ENCODE results near the gene ACTN4. TPM values are rescaled to one million over a fixed set of nuclear protein-coding genes. Genes with fewer than 3 reads are reported as not detected.

Gene ACTN4
- total and polyA plus RNA-seq, 11 donors = 100 to 307 (median 149) TPM

DNA sequence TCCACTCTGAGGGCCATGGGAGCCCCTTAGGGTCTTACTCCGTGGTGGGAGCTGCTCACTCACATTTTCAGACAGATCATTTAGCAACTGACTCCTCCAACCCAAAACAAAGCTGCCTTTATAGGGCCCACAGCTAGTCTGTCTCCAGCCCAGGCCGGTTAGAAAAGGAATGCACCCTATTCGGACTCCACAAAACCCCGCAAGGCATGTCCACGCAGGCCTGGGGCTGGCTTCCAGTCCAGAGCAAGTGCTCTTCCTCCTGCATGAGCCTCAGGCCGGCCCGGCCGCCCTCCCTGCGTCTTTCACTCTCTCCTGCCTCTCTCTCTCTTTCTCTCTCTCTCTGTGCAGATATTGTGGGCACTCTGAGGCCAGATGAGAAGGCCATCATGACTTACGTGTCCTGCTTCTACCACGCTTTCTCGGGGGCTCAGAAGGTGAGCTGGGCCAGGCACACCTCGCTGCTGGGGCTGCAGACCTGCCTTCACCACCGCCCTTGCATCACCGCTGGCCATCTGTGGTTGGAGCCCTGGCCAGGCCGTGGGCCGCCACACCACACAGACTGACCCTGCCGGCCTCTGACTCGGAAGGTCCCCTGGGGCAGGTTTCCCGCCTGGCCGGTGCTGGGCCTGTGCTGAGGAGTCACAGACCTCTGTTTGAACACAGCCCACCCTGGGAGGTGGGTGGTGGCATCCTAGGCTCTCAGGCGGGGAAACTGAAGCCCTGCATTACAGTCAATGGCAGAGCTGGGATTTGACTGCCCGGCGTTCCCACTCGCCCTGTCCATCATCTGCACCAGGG is 63.7 kb downstream of the ACTN4 start:
- Histone ChIP-seq H3K4me3 (no peak overlapping the region), H3K4me1 (peaks cover 53 to 100% (median 88%) of the 10 kb centered on the region in 12 donors), H3K27ac (peak overlapping the region; percentile 55 to 98 (median 84)), H3K9me3 (no peaks in the 10 kb centered on the region), H3K27me3 (no peaks in the 10 kb centered on the region), H3K36me3 (peaks cover 0 to 100% (median 94%) of the 10 kb centered on the region in 9 donors)
- ATAC-seq (peak in 2 of 4 donors; percentile 2 to 5), DNase-seq (peak in 3 of 5 donors; percentile 72 to 79 (median 72))
- WGBS, 4 donors = 51 to 61% (median 56%) methylated on average over 15 to 25 of the region's 25 CpGs
- intact Hi-C loops (cut with DNase I) = loop anchor here in 2 of 10 donors (5.0 kb wide), 2 partner anchors 59 to 64 kb away; partner anchors contain the start of gene ACTN4 (in 1 of the 2)
- TF ChIP-seq POLR2A (IDR thresholded peaks at IDR 0.05) (no peak), CTCF (IDR thresholded peaks at IDR 0.05) (no peak)

GRCh38 chr19:38711726-38712153 is 64.3 kb downstream of the ACTN4 start:
- Histone ChIP-seq H3K4me1 (peaks cover 49 to 100% (median 84%) of the 10 kb centered on the region in 12 donors), H3K36me3 (peaks cover 0 to 100% (median 94%) of the 10 kb centered on the region in 9 donors), H3K9me3 (no peaks in the 10 kb centered on the region), H3K27me3 (no peaks in the 10 kb centered on the region), H3K4me3 (no peak overlapping the region), H3K27ac (peak overlapping the region; percentile 69 to 98 (median 84))
- ATAC-seq = peak; percentile 10 to 69 (median 36)
- DNase-seq = peak in 4 of 5 donors; percentile 55 to 82 (median 78)
- intact Hi-C loops (cut with DNase I) = loop anchor here in 2 of 10 donors (5.0 kb wide), 2 partner anchors 59 to 64 kb away; partner anchors contain the start of gene ACTN4 (in 1 of the 2)
- 19 to 32% (median 28%) methylated on average over 11 to 12 of the region's 12 CpGs for WGBS, 4 donors
- no peak for TF ChIP-seq CTCF (IDR thresholded peaks at IDR 0.05)
- TF ChIP-seq POLR2A (IDR thresholded peaks at IDR 0.05) = no peak

DNA sequence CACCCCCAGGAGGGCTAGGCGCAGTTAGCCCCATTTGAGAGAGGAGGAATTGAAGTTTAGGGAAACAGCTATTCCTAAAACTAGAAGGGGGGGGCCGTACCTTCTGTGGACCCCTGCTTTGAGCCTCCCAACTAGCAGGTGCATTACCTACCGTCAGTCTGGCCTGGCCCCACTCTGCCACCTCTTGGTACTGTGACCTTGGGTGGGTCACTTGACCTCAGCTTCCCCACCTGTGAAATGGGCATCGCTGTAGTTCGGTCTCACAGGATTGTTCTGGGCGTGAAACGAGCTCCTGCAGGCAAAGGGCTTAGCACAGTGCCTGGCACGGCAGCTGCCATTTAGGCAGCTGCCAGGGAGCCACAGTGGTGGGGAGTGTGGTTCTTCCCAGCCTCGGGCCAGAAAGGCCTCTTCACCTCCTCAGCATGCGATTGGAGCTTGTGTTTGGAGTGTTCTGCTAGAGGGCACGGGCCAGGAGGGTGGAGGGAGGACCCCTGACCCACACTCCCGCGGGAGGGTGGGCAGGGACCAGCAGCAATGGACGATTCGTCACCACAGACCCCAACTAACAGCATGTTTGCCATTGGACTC is 64.8 kb downstream of the ACTN4 start:
- no peaks in the 10 kb centered on the region for H3K27me3 ChIP-seq
- WGBS, 4 donors = 72 to 80% (median 76%) methylated on average over 11 to 15 of the region's 15 CpGs
- TF ChIP-seq CTCF (IDR thresholded peaks at IDR 0.05) = no peak
- TF ChIP-seq POLR2A (IDR thresholded peaks at IDR 0.05) = no peak
- peaks cover 44 to 99% (median 79%) of the 10 kb centered on the region in 12 donors for H3K4me1 ChIP-seq
- H3K9me3 ChIP-seq = no peaks in the 10 kb centered on the region
- H3K27ac ChIP-seq = peak overlapping the region; percentile 69 to 98 (median 84)
- peaks cover 0 to 100% (median 94%) of the 10 kb centered on the region in 9 donors for H3K36me3 ChIP-seq
- H3K4me3 ChIP-seq = no peak overlapping the region
- no peak for ATAC-seq
- intact Hi-C loops (cut with DNase I) = loop anchor here in 2 of 10 donors (5.0 kb wide), 2 partner anchors 60 to 65 kb away; partner anchors contain the start of gene ACTN4 (in 1 of the 2)
- no peak for DNase-seq

Measured in heart left ventricle (tissue), 16 donors.